Esophagus muscularis mucosa (tissue), 4 donors: ENCODE results near the gene YPEL5.

Source experiments
- CTCF ChIP-seq, 3 experiments: fragments of 200-600 bp in 2 of 3; fragments of 450-650 bp in 1 of 3; sonication (generic) in 2 of 3; IDR thresholded peaks; one replicate each; pipeline ENCODE4 v1.5.1; 2017 to 2019; ENCODE audit warnings: antibody characterized with exemption in 3 of 3, mild to moderate bottlenecking in 2 of 3, moderate library complexity in 1 of 3
- EP300 ChIP-seq: sonication (generic); formaldehyde crosslinking; IDR thresholded peaks from one replicate; pipeline ENCODE4 v1.6.1; 2017; ENCODE audit warnings: antibody characterized with exemption
- POLR2A ChIP-seq: fragments of 450-650 bp; IDR thresholded peaks from one replicate; pipeline ENCODE4 v1.6.1; 2017; ENCODE audit warnings: antibody characterized with exemption, moderate library complexity, mild to moderate bottlenecking, low read depth
- POLR2AphosphoS5 ChIP-seq, 2 donors: sonication (generic); formaldehyde crosslinking; IDR thresholded peaks; one replicate each; pipeline ENCODE4 v1.6.1; 2017; ENCODE audit warnings: antibody characterized with exemption in 2 of 2

DNA sequence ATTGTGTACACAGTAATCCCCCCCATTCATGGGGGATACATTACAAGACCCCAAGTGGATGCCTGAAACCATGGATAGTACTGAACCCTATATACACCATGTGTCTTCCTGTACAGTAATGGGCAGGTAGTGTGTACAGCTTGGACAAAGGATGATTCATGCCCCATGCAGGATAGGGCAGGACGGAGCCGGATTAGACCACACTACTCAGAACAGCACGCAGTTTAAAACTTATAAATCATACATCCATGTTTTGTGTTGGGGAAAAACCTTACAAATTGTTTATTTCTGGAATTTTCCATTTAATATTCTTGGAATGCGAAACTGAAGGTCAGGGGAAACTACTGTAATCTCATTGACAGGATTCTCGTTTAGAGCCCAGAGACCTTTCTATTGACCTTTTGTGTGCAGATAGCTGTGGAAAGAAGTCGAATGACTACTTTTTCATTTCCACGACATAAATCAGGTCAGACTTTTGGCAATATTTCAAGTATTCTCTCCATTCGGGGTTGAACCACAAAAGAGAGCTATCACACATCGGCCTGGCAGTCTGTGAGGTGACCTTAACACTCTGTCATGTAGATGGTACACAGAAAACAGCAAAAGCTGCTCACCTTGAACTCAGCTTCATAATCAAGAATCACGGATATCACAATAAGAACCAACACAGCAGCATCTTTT lies 9.9 kb upstream of the YPEL5 start:
- no peak for TF ChIP-seq POLR2A
- no peak for TF ChIP-seq POLR2AphosphoS5 (IDR thresholded peaks at IDR 0.05)
- no peak for TF ChIP-seq CTCF (IDR thresholded peaks at IDR 0.05)
- no peak for TF ChIP-seq EP300
